Measurements from ENCODE around the gene INTS14. TPM values are rescaled to one million over a fixed set of nuclear protein-coding genes. Genes with fewer than 3 reads are reported as not detected.

Gene INTS14
- total RNA-seq, 3 donors from 2014 or later (not counting 1 experiment from before 2014, with no cell fraction given), result 23.5 to 33.6 (median 26.4) TPM

GRCh38 chr15:65638109-65638508, 27.2 kb upstream of the INTS14 start:
- WGBS (ENCODE audit: insufficient coverage), result 92% methylated on average over 5 of the region's 5 CpGs
- Mint-ChIP-seq H3K4me3 (no peak overlapping the region), H3K36me3 (no peaks in the 10 kb centered on the region), H3K27ac (no peak overlapping the region), H3K9me3 (no peaks in the 10 kb centered on the region), H3K4me1 (peaks cover 6 to 11% of the 10 kb centered on the region in 2 donors), H3K27me3 (ENCODE audit: low read depth in 2 of 2) (no peaks in the 10 kb centered on the region)
- intact Hi-C loops (cut with micrococcal nuclease), result loop anchor here (1.0 to 2.0 kb wide), 2 partner anchors 218 to 649 kb away; no protein-coding TSS in a partner anchor
- H3K4me1 ChIP-seq (ENCODE audit: control insufficient read depth, insufficient read depth, low read length), result no peaks in the 10 kb centered on the region
- no peak overlapping the region for H3K27ac ChIP-seq (ENCODE audit: low read length)
- no peaks in the 10 kb centered on the region for H3K27me3 ChIP-seq (ENCODE audit: control insufficient read depth, insufficient read depth, low read length)
- no peak for ATAC-seq
- H3K9me3 ChIP-seq (ENCODE audit: control insufficient read depth, insufficient read depth, low read length), result no peaks in the 10 kb centered on the region
- TF ChIP-seq, protein P1, sequence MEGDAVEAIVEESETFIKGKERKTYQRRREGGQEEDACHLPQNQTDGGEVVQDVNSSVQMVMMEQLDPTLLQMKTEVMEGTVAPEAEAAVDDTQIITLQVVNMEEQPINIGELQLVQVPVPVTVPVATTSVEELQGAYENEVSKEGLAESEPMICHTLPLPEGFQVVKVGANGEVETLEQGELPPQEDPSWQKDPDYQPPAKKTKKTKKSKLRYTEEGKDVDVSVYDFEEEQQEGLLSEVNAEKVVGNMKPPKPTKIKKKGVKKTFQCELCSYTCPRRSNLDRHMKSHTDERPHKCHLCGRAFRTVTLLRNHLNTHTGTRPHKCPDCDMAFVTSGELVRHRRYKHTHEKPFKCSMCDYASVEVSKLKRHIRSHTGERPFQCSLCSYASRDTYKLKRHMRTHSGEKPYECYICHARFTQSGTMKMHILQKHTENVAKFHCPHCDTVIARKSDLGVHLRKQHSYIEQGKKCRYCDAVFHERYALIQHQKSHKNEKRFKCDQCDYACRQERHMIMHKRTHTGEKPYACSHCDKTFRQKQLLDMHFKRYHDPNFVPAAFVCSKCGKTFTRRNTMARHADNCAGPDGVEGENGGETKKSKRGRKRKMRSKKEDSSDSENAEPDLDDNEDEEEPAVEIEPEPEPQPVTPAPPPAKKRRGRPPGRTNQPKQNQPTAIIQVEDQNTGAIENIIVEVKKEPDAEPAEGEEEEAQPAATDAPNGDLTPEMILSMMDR (IDR thresholded peaks at IDR 0.05), result no peak
- no peak overlapping the region for H3K4me3 ChIP-seq (ENCODE audit: low read length)
- H3K36me3 ChIP-seq (ENCODE audit: control insufficient read depth, insufficient read depth, low read length), result no peaks in the 10 kb centered on the region
- DNase-seq, result no peak

DNA sequence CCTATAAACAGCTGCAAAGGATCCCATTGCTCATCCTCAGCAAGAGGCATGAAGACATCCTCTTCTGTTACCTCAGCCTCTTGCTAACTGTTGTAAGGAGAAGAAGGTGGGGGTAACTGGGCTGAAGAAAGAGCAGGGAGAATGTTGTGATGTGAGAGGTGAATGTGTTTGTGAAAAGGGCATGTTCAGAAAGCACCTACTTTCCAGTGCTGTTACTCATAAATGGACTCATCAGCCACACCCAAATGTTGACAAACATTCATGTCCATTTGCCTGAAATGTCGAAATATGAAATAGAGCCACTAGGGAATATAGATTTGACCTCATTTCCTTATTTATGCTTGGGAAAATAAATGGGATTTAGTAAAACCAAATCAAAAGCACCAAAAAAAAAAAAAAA, 23.4 kb upstream of the INTS14 start:
- H3K4me1 Mint-ChIP-seq, result peaks cover 6 to 17% of the 10 kb centered on the region in 2 donors
- intact Hi-C loops (cut with micrococcal nuclease), result no loop called here
- Histone ChIP-seq H3K4me3 (ENCODE audit: low read length) (no peak overlapping the region), H3K4me1 (ENCODE audit: control insufficient read depth, insufficient read depth, low read length) (no peaks in the 10 kb centered on the region), H3K9me3 (ENCODE audit: control insufficient read depth, insufficient read depth, low read length) (no peaks in the 10 kb centered on the region), H3K36me3 (ENCODE audit: control insufficient read depth, insufficient read depth, low read length) (no peaks in the 10 kb centered on the region), H3K27me3 (ENCODE audit: control insufficient read depth, insufficient read depth, low read length) (no peaks in the 10 kb centered on the region), H3K27ac (ENCODE audit: low read length) (no peak overlapping the region)
- no peak overlapping the region for H3K4me3 Mint-ChIP-seq
- ATAC-seq, result no peak
- TF ChIP-seq, protein P1 (IDR thresholded peaks at IDR 0.05), result no peak
- DNase-seq, result no peak
- no CpG with 5 or more reads among the region's 1 CpG for WGBS (ENCODE audit: insufficient coverage)
- no peak overlapping the region for H3K27ac Mint-ChIP-seq
- no peaks in the 10 kb centered on the region for H3K36me3 Mint-ChIP-seq
- no peaks in the 10 kb centered on the region for H3K9me3 Mint-ChIP-seq
- no peaks in the 10 kb centered on the region for H3K27me3 Mint-ChIP-seq (ENCODE audit: low read depth in 2 of 2)

DNA sequence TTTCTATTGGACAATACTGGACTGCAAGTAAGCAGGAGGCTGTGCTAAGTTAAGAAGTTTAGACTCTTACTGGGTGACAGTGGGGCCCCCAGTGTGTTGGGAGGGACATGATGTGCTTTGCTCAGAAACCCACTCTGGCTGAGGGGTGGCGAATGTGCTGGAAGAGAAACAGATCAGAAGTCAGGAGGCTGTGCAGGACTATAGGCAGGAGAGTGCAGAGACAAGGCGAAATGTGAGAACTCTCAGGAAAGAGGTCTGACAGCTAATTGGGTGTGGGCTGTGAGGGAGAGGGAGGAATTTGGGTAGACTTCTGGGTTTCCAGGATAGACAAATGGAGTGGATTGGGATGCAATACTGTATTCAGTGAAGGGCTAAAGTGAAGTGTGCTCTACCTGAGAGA, 22.8 kb upstream of the INTS14 start:
- no peak overlapping the region for H3K27ac Mint-ChIP-seq
- DNase-seq (no peak), ATAC-seq (no peak)
- no peak overlapping the region for H3K4me3 Mint-ChIP-seq
- H3K4me1 Mint-ChIP-seq, result peaks cover 5 to 15% of the 10 kb centered on the region in 2 donors
- Histone ChIP-seq H3K9me3 (ENCODE audit: control insufficient read depth, insufficient read depth, low read length) (no peaks in the 10 kb centered on the region), H3K36me3 (ENCODE audit: control insufficient read depth, insufficient read depth, low read length) (no peaks in the 10 kb centered on the region), H3K4me1 (ENCODE audit: control insufficient read depth, insufficient read depth, low read length) (no peaks in the 10 kb centered on the region), H3K27ac (ENCODE audit: low read length) (no peak overlapping the region), H3K4me3 (ENCODE audit: low read length) (no peak overlapping the region), H3K27me3 (ENCODE audit: control insufficient read depth, insufficient read depth, low read length) (no peaks in the 10 kb centered on the region)
- WGBS (ENCODE audit: insufficient coverage), result 96% methylated on average over 2 of the region's 2 CpGs
- H3K36me3 Mint-ChIP-seq, result no peaks in the 10 kb centered on the region
- H3K27me3 Mint-ChIP-seq (ENCODE audit: low read depth in 2 of 2), result no peaks in the 10 kb centered on the region
- intact Hi-C loops (cut with micrococcal nuclease), result no loop called here
- H3K9me3 Mint-ChIP-seq, result no peaks in the 10 kb centered on the region
- TF ChIP-seq, protein P1 (IDR thresholded peaks at IDR 0.05), result no peak

GRCh38 chr15:65632780-65633375, 21.9 kb upstream of the INTS14 start:
- intact Hi-C loops (cut with micrococcal nuclease), result no loop called here
- Mint-ChIP-seq H3K4me1 (peaks cover 0 to 6% of the 10 kb centered on the region in 2 donors), H3K27ac (no peak overlapping the region), H3K4me3 (no peak overlapping the region), H3K36me3 (no peaks in the 10 kb centered on the region), H3K27me3 (ENCODE audit: low read depth in 2 of 2) (no peaks in the 10 kb centered on the region), H3K9me3 (no peaks in the 10 kb centered on the region)
- WGBS (ENCODE audit: insufficient coverage), result 94% methylated on average over 4 of the region's 4 CpGs
- H3K36me3 ChIP-seq (ENCODE audit: control insufficient read depth, insufficient read depth, low read length), result no peaks in the 10 kb centered on the region
- H3K27ac ChIP-seq (ENCODE audit: low read length), result no peak overlapping the region
- no peaks in the 10 kb centered on the region for H3K27me3 ChIP-seq (ENCODE audit: control insufficient read depth, insufficient read depth, low read length)
- TF ChIP-seq, protein P1 (IDR thresholded peaks at IDR 0.05), result no peak
- ATAC-seq, result no peak
- no peak for DNase-seq
- no peaks in the 10 kb centered on the region for H3K9me3 ChIP-seq (ENCODE audit: control insufficient read depth, insufficient read depth, low read length)
- no peaks in the 10 kb centered on the region for H3K4me1 ChIP-seq (ENCODE audit: control insufficient read depth, insufficient read depth, low read length)
- H3K4me3 ChIP-seq (ENCODE audit: low read length), result no peak overlapping the region
